ENCODE results near the gene UTS2. TPM values are rescaled to one million over a fixed set of nuclear protein-coding genes. Genes with fewer than 3 reads are reported as not detected.
A peak's percentile ranks its signal among the peaks of the same experiment; 100 is the strongest.

The UTS2 gene
- total and polyA plus RNA-seq, 9 of the 15 experiments (the other 6 are each of a cell fraction or from before 2014, with no cell fraction given) = 0.22 to 0.29 TPM; not detected in 7

GRCh38 chr1:7863756-7864328, 11.0 kb upstream of the UTS2 start (continued):
- TF ChIP-seq, protein P1, sequence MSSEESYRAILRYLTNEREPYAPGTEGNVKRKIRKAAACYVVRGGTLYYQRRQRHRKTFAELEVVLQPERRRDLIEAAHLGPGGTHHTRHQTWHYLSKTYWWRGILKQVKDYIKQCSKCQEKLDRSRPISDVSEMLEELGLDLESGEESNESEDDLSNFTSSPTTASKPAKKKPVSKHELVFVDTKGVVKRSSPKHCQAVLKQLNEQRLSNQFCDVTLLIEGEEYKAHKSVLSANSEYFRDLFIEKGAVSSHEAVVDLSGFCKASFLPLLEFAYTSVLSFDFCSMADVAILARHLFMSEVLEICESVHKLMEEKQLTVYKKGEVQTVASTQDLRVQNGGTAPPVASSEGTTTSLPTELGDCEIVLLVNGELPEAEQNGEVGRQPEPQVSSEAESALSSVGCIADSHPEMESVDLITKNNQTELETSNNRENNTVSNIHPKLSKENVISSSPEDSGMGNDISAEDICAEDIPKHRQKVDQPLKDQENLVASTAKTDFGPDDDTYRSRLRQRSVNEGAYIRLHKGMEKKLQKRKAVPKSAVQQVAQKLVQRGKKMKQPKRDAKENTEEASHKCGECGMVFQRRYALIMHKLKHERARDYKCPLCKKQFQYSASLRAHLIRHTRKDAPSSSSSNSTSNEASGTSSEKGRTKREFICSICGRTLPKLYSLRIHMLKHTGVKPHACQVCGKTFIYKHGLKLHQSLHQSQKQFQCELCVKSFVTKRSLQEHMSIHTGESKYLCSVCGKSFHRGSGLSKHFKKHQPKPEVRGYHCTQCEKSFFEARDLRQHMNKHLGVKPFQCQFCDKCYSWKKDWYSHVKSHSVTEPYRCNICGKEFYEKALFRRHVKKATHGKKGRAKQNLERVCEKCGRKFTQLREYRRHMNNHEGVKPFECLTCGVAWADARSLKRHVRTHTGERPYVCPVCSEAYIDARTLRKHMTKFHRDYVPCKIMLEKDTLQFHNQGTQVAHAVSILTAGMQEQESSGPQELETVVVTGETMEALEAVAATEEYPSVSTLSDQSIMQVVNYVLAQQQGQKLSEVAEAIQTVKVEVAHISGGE (CRISPR knock-in tag; IDR thresholded peaks at IDR 0.05) = no peak
- no peak for TF ChIP-seq ZKSCAN3 (CRISPR knock-in tag; IDR thresholded peaks at IDR 0.05)

DNA sequence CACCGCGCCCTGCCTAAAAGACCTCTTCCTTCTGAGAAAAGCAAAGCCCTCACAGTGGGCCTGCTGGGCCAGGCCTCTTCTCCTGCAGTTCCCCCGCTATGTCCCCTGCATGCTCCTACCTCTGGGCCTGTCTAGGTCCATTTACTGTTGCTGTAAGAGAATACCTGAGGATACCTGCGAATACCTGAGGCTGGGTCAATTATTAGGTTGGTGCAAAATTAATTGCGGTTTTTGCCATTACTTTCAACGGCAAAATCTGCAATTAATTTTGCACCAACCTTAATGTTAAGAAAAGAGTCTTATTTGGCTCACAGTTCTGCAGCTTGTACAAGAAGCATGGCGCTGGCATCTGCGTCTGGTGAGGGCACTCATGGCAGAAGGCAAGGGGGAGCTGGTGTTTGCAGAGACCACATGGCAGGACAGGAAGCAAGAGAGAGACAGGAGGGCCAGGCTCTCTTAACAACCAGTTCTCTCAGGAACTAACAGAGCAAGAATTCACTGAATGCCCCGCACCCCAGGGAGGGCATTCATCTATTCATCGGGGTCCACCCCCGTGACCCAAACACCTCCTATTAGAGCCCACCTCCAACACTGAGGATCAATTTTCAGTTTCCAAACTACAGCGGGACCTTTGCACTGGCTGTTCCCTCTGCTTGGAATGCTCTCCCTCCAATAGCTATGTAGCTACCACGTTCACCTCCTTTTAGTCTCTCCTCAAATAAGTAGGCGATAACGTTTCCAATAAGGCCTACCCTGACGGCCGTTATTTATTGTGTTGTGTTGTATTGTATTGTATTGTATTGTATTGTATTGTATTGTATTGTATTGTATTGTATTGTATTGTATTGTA, 9.6 kb upstream of the UTS2 start:
- WGBS (ENCODE audit: insufficient coverage, low coverage, missing lambda C conversion rate) = 41% methylated on average over 17 of the region's 17 CpGs
- TF ChIP-seq RBM25 (IDR thresholded peaks at IDR 0.05; ENCODE audit: low read depth, low read length, severe bottlenecking) (peak; percentile 53), LARP7 (IDR thresholded peaks at IDR 0.05) (no peak), KDM1A (IDR thresholded peaks at IDR 0.05) (0 out of 4 replicates have a peak, but pooled peaks of 1 of the 2 experiments have one; percentile 9), BCOR (IDR thresholded peaks at IDR 0.05) (peak; percentile 55; the same call in 1 of the 2 replicates), ARNT (IDR thresholded peaks at IDR 0.05) (no peak), ZFP36 (IDR thresholded peaks at IDR 0.05; ENCODE audit: low read depth, low read length, partially characterized antibody) (peak; percentile 48)
- TF ChIP-seq, protein P2, sequence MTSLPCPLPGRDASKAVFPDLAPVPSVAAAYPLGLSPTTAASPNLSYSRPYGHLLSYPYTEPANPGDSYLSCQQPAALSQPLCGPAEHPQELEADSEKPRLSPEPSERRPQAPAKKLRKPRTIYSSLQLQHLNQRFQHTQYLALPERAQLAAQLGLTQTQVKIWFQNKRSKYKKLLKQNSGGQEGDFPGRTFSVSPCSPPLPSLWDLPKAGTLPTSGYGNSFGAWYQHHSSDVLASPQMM (CRISPR knock-in tag; IDR thresholded peaks at IDR 0.05) = no peak

More for the DNA sequence above, 9.6 kb upstream of the UTS2 start:
- no peak overlapping the region for H3K4me3 ChIP-seq
- H3K36me3 ChIP-seq (ENCODE audit: control insufficient read depth, insufficient read depth, low read length) = no peaks in the 10 kb centered on the region
- ChIA-PET POLR2A (interaction anchor here (1.0 kb wide), 1 partner anchor 13 kb away, joined by 4 read pairs; no protein-coding TSS in a partner anchor), CTCF (ENCODE audit: low intra/inter-chr PET ratio) (no interaction called here)
- H3K4me2 ChIP-seq (ENCODE audit: insufficient read depth, low read length) = no peak overlapping the region
- DNase-seq (ENCODE audit: extremely low read depth in 1 of 4, low spot score in 3 of 4) = no peak
- H2AFZ ChIP-seq (ENCODE audit: low read depth, low read length) = no peak overlapping the region
- no peaks in the 10 kb centered on the region for H3K9me3 ChIP-seq (replicated peaks; ENCODE audit: control insufficient read depth, insufficient read depth, low read depth, low read length)
- no peak for ATAC-seq
- 0 out of 2 replicates have a peak, but pooled peaks cover 8% of the 10 kb centered on the region for H4K20me1 ChIP-seq (replicated peaks; ENCODE audit: control insufficient read depth, insufficient read depth, low read length)
- FAIRE-seq = no peak
- no TSS peak for BruUV-seq (replicated peaks)
- H3K9me1 ChIP-seq (ENCODE audit: control insufficient read depth, insufficient read depth, low read length) = no peaks in the 10 kb centered on the region
- no peak overlapping the region for H3K9ac ChIP-seq (ENCODE audit: insufficient read depth in 1 of 2, low read depth in 2 of 2, low read length in 2 of 2)
- intact Hi-C loops (cut with micrococcal nuclease) (no loop called here), in situ Hi-C loops (cut with MboI) (no loop called here)
- H3K27me3 ChIP-seq (ENCODE audit: control insufficient read depth in 2 of 2, insufficient read depth in 2 of 2, low read length in 2 of 2) = peaks cover 2 to 19% of the 10 kb centered on the region in 2 experiments; a peak in 2 of 5 replicates
- H3K27ac ChIP-seq (ENCODE audit: extremely low read depth, low read depth, low read length) = no peak overlapping the region
- H3K79me2 ChIP-seq (ENCODE audit: control insufficient read depth, insufficient read depth, low read length) = no peaks in the 10 kb centered on the region
- peaks cover 0 to 13% of the 10 kb centered on the region in 2 experiments; a peak in 3 of 5 replicates for H3K4me1 ChIP-seq (replicated peaks in 1 of 2; ENCODE audit: control insufficient read depth in 2 of 2, insufficient read depth in 2 of 2, low read length in 2 of 2)

Measured in K562 (cell line).